Activated CD4-positive, alpha-beta T cell treated with anti-CD3 and anti-CD28 coated beads, Interleukin-2, amount 10 ng/mL, durations not matched to agents 24 days and 14 days (primary cell): ENCODE measurements around the gene ZNF407. TPM values are rescaled to one million over a fixed set of nuclear protein-coding genes. Genes with fewer than 3 reads are reported as not detected.

Experiments
- DNase-seq: peaks from one replicate; pipeline ENCODE4 v3.0.0; 2022
- H3K27ac Mint-ChIP-seq: one replicate; pipeline ENCODE4 v1.8.0; 2022; ENCODE audit warnings: mild to moderate bottlenecking, mixed read lengths
- H3K27me3 Mint-ChIP-seq: one replicate; pipeline ENCODE4 v1.8.0; 2022; ENCODE audit warnings: mixed read lengths
- H3K36me3 Mint-ChIP-seq: one replicate; pipeline ENCODE4 v1.8.0; 2022; ENCODE audit warnings: low read depth, mild to moderate bottlenecking, mixed read lengths
- H3K4me1 Mint-ChIP-seq: one replicate; pipeline ENCODE4 v1.8.0; 2021; ENCODE audit warnings: mixed read lengths
- H3K4me3 Mint-ChIP-seq: one replicate; pipeline ENCODE4 v1.8.0; 2022; ENCODE audit warnings: mild to moderate bottlenecking, moderate library complexity, mixed read lengths
- H3K9me3 Mint-ChIP-seq: one replicate; pipeline ENCODE4 v1.8.0; 2021; ENCODE audit warnings: mixed read lengths
- intact Hi-C: fragments of 100-400 bp; cut with micrococcal nuclease; formaldehyde crosslinking; loops from one replicate; pipeline ENCODE4 v1.15.1; 2023
- total RNA-seq: library from RNA; stranded (reverse); gene quantifications from 2 replicates; pipeline ENCODE4 v1.2.3, GENCODE V29; 2022

ZNF407 gene
- total RNA-seq, 1 donor from 2014 or later = 18.1 TPM

DNA sequence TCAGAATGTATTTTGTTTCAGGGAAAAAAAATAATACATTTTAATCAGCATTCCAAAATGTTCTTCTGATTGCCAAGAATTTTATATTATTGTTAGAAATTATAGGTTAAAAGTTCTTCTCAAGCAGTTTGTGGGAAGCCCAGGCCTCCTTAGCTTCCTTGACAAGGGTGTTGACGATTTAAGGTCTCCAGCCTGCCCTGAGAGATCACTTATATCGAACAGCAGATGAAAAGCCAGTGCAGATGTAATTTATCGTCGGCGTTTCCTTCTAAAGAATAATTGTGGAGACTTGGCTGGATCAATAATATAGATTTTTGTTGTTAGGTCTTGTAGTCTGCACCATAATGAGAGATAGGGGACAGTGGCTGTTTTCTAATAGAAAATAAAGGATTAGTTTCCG, 280.6 kb downstream of the ZNF407 start:
- DNase-seq = no peak
- Mint-ChIP-seq H3K4me1 (no peaks in the 10 kb centered on the region), H3K4me3 (no peak overlapping the region), H3K9me3 (no peaks in the 10 kb centered on the region), H3K27me3 (no peaks in the 10 kb centered on the region), H3K27ac (no peak overlapping the region), H3K36me3 (peaks cover 13% of the 10 kb centered on the region)
- intact Hi-C loops = no loop called here

DNA sequence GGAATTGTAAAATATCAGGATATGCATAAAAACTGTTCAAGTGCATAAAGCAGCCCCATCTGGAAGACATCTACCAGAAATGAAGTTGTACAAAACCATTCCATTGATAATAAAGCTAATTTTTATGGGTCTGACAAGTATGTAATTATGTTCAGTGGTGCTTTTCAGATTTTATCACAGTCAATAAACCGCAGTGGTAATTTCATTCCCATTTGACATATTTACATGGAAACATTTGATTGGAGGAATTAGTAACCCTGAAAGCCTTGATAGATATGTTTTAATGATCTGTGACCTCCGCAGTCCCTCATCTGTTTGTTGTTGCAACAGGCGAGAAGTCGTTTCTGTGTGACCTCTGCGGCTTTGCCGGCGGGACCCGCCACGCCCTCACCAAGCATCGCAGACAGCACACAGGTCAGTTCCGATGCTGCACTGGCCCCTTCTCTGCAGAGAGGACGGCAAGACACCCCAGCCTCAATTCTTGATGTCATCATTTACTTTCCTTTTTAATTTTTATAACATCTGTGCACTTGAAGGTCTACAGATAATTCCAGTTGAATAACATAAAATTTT, 283.1 kb downstream of the ZNF407 start:
- H3K9me3 Mint-ChIP-seq = no peaks in the 10 kb centered on the region
- peaks cover 13% of the 10 kb centered on the region for H3K36me3 Mint-ChIP-seq
- H3K4me1 Mint-ChIP-seq = no peaks in the 10 kb centered on the region
- no peak overlapping the region for H3K4me3 Mint-ChIP-seq
- H3K27me3 Mint-ChIP-seq = no peaks in the 10 kb centered on the region
- no peak for DNase-seq
- H3K27ac Mint-ChIP-seq = no peak overlapping the region
- intact Hi-C loops = no loop called here

DNA sequence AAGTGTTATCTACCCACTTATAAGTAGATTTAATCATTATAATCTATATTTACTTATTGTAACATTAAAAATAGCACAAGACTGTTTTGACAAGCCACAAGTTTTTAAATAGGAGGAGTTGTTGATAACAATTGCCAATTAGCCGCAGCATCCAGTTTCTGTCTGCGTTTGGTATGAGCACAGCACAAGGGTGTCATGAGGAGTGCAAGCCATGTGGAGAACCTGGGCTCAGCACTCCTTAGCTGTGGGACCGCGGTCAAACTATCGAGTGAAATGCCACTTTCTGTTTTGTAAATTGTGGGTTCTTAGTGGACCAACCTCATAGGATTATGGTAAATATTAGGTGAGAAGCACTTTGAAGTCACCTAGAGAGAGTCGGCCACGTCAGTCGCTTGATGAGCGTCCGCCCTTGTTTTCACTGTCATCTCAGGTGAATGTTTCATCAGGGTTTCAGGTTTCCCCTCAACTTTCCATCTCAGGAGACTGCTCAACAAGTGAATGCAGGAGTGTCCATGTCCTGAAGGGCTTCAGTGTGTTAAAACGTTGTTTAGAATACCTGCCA, 294.5 kb downstream of the ZNF407 start:
- Mint-ChIP-seq H3K4me3 (no peak overlapping the region), H3K27ac (no peak overlapping the region), H3K4me1 (peaks cover 3% of the 10 kb centered on the region), H3K9me3 (no peaks in the 10 kb centered on the region), H3K36me3 (no peaks in the 10 kb centered on the region), H3K27me3 (no peaks in the 10 kb centered on the region)
- intact Hi-C loops = no loop called here
- DNase-seq = no peak

DNA sequence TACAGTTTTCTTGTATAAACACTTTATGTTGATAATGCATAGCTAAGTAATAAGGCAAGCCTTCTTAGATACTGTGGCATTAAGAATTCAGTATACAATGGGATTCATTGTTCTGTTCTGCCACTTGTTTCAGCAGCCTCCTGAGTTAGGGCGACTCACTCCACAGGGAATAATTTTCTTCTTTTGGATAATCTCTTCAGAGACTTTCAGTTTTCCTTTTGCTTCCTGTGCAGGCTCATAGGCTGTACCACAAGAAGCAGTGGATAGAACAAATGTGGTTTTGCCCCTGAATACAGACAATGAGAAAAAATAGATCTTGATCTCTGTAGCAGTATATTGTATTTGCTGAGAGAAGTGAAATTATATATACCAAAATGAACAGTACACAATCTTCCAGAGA, 298.0 kb downstream of the ZNF407 start:
- H3K4me3 Mint-ChIP-seq = no peak overlapping the region
- no peaks in the 10 kb centered on the region for H3K9me3 Mint-ChIP-seq
- peaks cover 8% of the 10 kb centered on the region for H3K4me1 Mint-ChIP-seq
- H3K27ac Mint-ChIP-seq = no peak overlapping the region
- no peaks in the 10 kb centered on the region for H3K27me3 Mint-ChIP-seq
- intact Hi-C loops = no loop called here
- no peaks in the 10 kb centered on the region for H3K36me3 Mint-ChIP-seq
- no peak for DNase-seq

DNA sequence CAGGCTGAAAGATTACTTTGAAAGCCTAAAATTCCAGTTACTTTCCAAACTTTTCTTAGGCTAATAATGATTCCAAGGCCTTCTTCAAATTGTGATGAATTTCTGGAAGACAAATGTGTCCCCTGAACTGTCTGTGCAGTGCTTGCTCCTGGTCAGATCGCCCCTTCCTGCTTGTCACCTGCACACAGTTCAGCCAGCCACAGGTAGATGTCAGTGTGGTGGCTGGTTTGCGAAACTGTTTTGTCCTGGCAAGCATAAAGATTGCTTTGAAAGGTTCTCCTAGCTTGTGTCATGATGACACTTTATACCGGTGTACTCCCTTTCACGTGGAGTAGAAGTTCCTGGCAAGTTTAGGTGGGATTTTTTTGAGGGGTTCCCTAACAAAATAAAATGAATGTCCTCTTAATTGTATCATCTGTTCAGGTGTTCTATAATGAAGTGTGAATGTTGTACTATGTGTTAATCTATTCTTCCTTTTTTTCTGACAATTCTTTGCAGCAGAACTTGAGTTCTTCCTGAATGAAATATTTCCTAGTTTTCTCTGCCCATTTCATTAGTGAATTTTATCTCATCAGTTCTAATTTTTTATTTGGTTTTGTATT, 298.8 kb downstream of the ZNF407 start:
- peak; percentile 82 for DNase-seq
- Mint-ChIP-seq H3K4me3 (no peak overlapping the region), H3K36me3 (no peaks in the 10 kb centered on the region), H3K4me1 (peaks cover 15% of the 10 kb centered on the region), H3K27ac (no peak overlapping the region), H3K27me3 (no peaks in the 10 kb centered on the region), H3K9me3 (no peaks in the 10 kb centered on the region)
- intact Hi-C loops = no loop called here

DNA sequence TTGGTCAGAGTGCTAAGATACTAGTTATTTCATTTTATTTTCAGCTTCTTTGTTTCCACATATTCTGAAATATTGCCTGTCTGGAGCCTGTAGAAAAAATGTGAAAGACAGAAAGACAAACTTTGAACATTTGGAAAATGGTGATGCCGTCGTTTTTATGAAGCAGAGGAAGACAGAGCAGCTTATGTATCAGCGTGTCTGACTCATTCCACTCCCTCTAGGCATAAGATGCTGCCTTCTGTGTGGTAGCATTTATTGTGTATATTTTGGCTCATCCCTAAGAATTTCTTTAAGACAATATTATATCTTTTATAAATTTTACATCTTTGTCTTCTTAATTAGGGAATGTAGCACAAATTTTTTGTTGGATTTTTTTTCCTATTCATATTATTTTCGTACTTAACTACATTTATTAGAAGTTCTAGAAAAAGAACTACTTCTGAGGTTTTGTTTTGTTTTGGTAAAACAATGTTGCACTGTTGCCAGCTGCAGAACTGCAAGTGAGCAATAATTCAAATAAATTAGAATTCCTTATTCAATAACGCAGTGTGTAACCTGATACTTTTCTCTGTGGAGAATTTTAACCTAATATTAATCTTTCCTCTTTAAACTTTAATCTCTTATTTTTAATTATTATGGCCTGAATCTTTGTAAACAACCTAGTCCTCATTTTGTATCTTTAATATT, 300.4 kb downstream of the ZNF407 start:
- intact Hi-C loops = no loop called here
- Mint-ChIP-seq H3K4me3 (no peak overlapping the region), H3K27me3 (no peaks in the 10 kb centered on the region), H3K36me3 (peaks cover 2% of the 10 kb centered on the region), H3K27ac (no peak overlapping the region), H3K4me1 (peaks cover 18% of the 10 kb centered on the region), H3K9me3 (no peaks in the 10 kb centered on the region)
- DNase-seq = no peak

DNA sequence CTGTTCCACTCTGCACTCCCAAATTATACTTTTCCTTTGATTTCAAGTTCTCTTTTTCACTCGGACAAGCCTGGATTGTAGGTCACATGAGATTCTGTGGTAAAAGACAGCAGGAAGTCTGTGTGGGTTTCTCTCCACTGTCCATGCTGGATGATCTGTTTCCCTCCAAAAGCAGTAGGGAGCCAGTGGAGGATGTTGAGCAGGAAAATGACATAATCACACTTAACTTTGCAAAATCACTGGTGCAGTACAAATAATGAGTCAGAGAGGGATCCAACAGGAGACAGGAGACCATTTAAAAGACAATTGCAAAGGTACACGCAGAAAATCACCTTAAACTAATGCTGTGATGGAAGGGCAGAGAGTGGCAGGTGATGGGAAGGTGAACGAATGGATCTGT, 301.3 kb downstream of the ZNF407 start:
- no peak for DNase-seq
- Mint-ChIP-seq H3K4me1 (peaks cover 18% of the 10 kb centered on the region), H3K4me3 (no peak overlapping the region), H3K36me3 (peaks cover 2% of the 10 kb centered on the region), H3K27ac (no peak overlapping the region), H3K27me3 (no peaks in the 10 kb centered on the region), H3K9me3 (no peaks in the 10 kb centered on the region)
- intact Hi-C loops = no loop called here

DNA sequence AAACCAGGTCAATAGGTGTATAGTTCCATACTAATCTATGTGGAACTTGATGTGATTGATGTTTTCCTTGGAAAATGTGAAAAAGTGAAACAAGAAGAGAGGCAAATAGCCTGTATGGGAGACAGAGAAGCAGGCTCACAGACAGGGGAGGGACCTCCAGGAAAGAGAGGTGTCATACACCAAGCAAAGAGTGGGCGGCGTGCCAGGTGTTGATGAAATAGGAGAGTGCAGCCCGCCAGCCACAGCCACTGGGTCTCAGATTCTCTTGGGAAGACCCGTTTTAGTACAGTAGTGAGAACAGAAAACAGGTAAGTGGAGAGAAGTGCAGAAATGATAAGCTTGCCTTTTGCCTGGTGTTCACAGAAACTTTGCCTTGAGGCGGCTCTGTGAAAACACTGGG, 301.9 kb downstream of the ZNF407 start:
- DNase-seq = no peak
- H3K27ac Mint-ChIP-seq = no peak overlapping the region
- intact Hi-C loops = no loop called here
- H3K9me3 Mint-ChIP-seq = no peaks in the 10 kb centered on the region
- H3K4me3 Mint-ChIP-seq = no peak overlapping the region
- peaks cover 18% of the 10 kb centered on the region for H3K4me1 Mint-ChIP-seq
- peaks cover 2% of the 10 kb centered on the region for H3K36me3 Mint-ChIP-seq
- no peaks in the 10 kb centered on the region for H3K27me3 Mint-ChIP-seq

DNA sequence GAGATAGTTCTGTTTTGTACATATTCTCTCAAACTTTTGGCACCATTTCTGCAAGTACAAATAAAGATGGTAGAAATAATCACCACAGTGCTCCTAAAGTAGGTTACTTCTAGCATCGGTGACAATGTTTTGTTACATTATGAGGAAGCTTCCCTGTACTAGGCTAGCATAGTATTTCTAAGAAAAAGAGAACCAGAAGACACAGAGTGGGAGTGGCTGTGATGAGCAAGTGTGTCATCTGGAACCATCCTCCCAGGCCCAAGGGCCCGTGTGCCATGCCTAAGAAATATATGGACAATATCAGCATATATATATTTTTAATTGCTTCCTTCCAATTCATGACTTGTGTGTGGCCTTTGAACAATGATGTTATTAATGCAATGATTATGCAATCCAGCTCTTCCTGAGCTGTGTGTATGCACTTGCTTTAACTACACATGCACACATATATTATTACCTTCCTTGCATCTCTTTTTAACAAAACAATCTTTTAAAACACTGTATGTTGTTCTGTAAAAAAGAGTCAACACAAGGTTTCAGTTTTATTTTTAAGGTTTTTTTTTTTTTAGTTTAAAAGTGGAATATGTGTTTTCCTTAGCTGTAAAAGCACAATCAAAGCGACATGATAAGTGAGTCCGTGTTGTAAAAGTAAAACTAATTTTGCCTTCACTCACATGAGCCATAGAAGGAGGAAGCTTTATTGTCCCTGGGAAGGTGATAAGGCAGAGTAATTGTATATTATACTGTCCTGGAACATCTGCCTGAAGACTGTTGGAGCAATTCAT, 303.9 kb downstream of the ZNF407 start:
- Mint-ChIP-seq H3K36me3 (peaks cover 2% of the 10 kb centered on the region), H3K4me3 (no peak overlapping the region), H3K9me3 (no peaks in the 10 kb centered on the region), H3K4me1 (peaks cover 15% of the 10 kb centered on the region), H3K27me3 (no peaks in the 10 kb centered on the region), H3K27ac (no peak overlapping the region)
- DNase-seq = no peak
- intact Hi-C loops = no loop called here

DNA sequence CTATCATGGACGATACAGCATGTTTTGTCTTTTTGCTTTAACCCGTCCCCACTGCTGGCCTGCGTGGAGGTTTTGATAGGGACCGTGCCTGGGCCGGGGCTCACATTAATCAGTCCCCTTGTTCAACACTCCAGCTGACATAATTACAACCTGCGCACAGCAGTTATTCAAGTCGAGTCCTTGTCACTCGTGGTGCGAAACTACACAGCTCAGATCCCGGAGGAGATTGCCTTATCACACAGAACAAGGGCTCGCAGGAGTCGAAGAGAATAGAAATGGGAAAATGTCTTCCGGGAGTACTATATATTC, 304.4 kb downstream of the ZNF407 start:
- Mint-ChIP-seq H3K27me3 (no peaks in the 10 kb centered on the region), H3K27ac (no peak overlapping the region), H3K4me1 (peaks cover 15% of the 10 kb centered on the region), H3K36me3 (peaks cover 2% of the 10 kb centered on the region), H3K4me3 (no peak overlapping the region), H3K9me3 (no peaks in the 10 kb centered on the region)
- no peak for DNase-seq
- intact Hi-C loops = no loop called here

DNA sequence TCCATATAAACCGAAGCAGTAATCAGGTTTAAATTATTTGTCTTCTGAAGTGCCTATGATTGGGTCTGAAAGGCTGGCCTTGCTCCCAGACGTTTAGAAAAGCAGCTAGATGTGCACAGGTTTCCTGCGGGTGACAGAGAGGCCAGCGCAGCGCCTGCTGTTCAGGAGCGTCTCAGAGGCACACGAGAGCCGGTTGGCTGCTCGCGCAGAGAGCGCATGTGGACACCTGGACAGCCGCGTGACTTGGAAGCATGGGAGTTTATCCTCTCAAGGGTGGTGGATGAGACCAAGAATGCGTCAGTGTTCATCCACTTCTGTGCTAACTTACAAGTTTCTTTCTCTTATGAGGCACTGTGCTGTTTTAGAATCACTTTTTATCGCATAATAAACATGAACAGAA, 307.6 kb downstream of the ZNF407 start:
- Mint-ChIP-seq H3K9me3 (no peaks in the 10 kb centered on the region), H3K27ac (no peak overlapping the region), H3K4me3 (no peak overlapping the region), H3K36me3 (peaks cover 2% of the 10 kb centered on the region), H3K27me3 (no peaks in the 10 kb centered on the region), H3K4me1 (peaks cover 11% of the 10 kb centered on the region)
- no peak for DNase-seq
- intact Hi-C loops = no loop called here

DNA sequence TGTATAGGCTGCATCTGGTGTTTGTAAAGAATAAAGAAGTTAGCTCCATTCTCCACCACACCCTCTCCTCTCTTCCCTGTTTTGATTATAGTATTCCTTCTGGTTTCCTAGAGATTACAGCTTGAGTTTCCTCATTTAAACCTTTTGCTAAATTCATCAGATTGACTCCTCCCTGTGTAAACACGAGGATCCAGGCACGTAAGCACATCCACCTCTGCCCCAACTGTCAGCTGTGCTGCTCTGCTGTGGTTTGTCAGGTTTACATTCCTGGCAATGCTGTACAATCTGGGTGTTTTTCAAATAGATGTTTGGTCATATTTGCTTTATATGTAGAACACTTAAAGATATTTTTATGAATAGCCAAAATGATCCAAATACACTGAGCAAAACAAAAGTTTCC, 308.5 kb downstream of the ZNF407 start:
- H3K36me3 Mint-ChIP-seq = peaks cover 2% of the 10 kb centered on the region
- H3K27me3 Mint-ChIP-seq = no peaks in the 10 kb centered on the region
- H3K9me3 Mint-ChIP-seq = no peaks in the 10 kb centered on the region
- H3K4me1 Mint-ChIP-seq = peaks cover 6% of the 10 kb centered on the region
- DNase-seq = no peak
- H3K4me3 Mint-ChIP-seq = no peak overlapping the region
- intact Hi-C loops = no loop called here
- H3K27ac Mint-ChIP-seq = no peak overlapping the region

DNA sequence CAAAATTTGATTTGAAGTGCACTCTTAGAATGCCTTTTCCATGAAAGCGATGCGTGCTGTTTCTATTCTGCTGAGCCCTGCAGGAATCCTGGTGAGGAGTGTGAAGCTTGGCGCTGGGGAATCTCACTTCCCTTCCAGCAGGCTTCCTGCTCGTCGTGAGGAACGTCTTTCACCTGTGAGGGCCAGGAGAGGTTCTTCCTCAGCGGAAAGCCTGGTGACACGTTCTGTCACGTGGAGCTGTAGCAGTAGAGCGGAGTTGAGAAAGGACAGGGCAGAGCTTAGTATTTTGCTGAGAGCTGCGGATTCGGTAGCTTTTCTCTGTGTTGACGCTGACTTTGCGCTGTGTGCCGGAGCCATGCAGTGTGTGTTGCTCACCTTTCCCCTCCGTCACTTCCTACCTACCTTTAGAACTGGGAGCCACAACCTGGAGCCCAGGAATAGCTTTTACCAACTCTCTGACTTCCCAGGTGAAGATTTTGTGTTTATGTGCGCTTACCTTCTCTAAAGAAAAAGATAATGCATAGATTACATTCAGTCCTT, 316.5 kb downstream of the ZNF407 start:
- H3K27me3 Mint-ChIP-seq = no peaks in the 10 kb centered on the region
- H3K4me3 Mint-ChIP-seq = no peak overlapping the region
- H3K27ac Mint-ChIP-seq = no peak overlapping the region
- no peaks in the 10 kb centered on the region for H3K9me3 Mint-ChIP-seq
- intact Hi-C loops = no loop called here
- no peaks in the 10 kb centered on the region for H3K36me3 Mint-ChIP-seq
- no peak for DNase-seq
- H3K4me1 Mint-ChIP-seq = peaks cover 5% of the 10 kb centered on the region

DNA sequence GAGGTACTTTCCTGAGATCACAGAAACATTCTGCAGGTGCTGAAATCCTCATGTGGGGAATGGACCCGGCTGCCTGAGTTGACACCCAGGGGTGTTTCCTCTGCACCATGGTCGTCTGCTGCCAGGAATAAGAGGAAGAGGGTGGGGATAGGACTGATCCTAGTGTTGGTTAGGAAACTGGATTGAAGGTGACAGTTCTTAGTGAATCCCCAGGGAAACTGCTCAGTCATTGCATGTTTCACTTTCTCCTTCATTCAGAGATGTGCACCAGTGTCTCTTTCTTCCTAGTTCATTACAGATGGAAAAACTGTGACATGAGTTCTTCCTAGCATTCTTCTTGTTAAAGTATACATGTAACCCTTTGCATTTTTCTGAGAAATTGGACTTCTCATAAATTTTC, 317.0 kb downstream of the ZNF407 start:
- intact Hi-C loops = no loop called here
- DNase-seq = no peak
- H3K27ac Mint-ChIP-seq = no peak overlapping the region
- no peaks in the 10 kb centered on the region for H3K27me3 Mint-ChIP-seq
- no peak overlapping the region for H3K4me3 Mint-ChIP-seq
- no peaks in the 10 kb centered on the region for H3K36me3 Mint-ChIP-seq
- peaks cover 5% of the 10 kb centered on the region for H3K4me1 Mint-ChIP-seq
- H3K9me3 Mint-ChIP-seq = no peaks in the 10 kb centered on the region
